SH-SY5Y (cell line): ENCODE data around the gene CEL.

Experiments used
- GATA2 ChIP-seq: IDR thresholded peaks from 2 replicates; pipeline ENCODE4 v1.6.1; 2011; ENCODE audit warnings: mild to moderate bottlenecking, low read depth, low read length
- GATA3 ChIP-seq: IDR thresholded peaks from 2 replicates; pipeline ENCODE4 v1.6.1; 2011; ENCODE audit warnings: low read depth, mild to moderate bottlenecking, low read length, moderate library complexity

Gene CEL

DNA sequence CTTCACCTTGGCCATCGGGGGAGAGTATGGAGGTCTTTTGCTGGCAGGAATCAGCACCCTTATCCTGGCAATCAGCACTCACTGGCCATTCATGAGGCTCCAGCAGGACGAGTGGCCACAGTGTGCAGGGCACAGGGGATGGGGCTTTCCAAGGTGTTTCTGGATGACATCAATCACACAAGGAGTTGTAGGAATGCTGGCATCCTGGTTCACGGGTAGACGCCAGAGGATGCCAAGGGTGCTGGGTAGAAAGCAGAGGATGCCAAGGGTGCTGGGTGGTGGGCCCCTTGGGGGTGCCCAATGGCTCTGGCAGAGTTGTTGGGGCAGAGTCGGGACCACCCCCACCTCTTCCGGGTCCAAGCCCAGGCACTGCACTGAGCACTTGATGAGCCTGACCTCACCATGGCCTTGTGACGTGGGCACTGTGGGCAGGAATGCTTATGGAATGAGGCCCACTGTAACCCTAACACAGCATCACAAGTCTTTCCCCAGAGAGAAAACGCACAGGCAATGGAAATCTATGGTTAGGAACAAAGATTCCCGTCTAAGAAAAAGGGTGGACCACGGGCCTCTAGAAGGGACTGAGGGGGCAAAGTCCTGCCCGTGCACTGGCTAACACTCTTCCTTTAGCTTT lies 29.1 kb downstream of the CEL start:
- TF ChIP-seq GATA2 = 0 out of 2 replicates have a peak, but pooled peaks have one; percentile 29
- TF ChIP-seq GATA3 = no peak

DNA sequence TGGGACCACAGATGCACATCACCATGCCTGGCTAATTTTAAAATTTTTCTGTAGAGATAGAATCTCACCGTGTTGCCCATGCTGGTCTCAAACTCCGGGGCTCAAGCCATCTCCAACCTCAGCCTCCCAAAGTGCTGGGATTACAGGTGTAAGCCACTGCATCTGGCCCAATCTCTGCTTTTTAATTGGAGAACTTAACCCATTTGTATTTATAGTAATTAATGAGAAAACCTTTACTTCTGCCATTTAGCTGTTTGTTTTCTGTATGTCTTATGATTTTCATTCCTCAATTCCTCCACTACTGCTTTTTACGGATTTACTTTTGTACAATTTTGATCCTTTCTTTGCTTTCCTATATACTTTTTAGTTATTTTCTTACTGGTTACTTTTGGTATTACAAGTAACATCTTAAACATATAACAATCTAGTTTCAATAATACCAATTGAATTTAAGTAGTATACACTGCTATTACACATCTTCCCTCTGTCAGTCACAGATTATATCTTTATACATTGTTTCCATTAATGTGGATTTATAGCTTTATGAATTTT lies 33.1 kb downstream of the CEL start:
- TF ChIP-seq GATA2 = no peak

DNA sequence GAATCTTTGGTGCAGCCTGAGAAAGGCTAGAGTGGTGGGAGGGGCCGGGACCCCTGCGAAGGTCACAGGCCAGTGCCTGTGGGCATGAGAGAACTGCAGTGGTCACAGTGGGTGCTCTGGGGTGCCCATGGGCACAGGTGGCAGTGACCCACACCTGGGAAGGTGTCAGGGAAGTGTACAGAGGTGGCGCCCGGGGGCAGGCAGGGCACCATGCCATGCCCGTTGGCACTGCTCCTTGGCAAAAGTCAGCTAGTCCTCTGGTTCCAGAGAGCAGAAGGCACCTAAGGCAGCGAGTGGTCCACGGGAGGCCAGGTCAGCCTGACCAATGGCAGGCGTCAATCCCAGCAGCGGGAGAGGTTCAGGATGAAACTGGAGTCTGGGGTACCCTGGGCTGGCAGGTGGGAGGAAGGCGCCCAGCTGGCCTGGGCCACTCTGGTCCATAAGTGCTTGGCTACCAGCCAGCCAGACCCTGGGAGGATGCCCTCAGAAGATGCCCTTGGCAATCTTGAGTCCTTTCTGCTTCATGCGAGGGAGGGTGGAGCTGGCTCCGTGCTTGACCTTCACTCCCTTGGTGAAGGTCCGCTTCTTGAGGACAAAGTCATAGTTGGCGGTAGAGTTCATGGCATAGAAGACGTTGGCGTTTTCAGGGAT lies 36.4 kb downstream of the CEL start:
- TF ChIP-seq GATA2 = no peak
- TF ChIP-seq GATA3 = no peak

DNA sequence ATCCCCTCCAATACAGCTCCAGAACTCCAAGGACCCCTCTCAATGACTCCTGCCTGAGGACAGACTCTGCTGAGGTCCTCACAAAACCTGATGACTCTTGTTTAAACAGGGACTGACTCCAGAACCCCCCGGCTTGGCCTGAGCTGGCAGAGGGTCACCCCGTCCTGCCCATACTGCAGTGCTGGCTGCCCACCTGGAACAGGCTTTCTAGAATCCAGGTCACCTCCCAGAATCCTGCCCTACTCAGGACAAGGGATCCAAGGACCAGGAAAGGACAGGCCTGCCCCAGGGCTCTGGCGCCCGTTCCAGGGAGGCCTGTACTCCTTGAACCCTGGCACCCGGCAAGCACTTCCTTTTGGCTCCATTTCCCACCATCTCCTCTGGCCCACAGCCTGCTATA lies 37.1 kb downstream of the CEL start:
- TF ChIP-seq GATA3 (no peak), GATA2 (no peak)

DNA sequence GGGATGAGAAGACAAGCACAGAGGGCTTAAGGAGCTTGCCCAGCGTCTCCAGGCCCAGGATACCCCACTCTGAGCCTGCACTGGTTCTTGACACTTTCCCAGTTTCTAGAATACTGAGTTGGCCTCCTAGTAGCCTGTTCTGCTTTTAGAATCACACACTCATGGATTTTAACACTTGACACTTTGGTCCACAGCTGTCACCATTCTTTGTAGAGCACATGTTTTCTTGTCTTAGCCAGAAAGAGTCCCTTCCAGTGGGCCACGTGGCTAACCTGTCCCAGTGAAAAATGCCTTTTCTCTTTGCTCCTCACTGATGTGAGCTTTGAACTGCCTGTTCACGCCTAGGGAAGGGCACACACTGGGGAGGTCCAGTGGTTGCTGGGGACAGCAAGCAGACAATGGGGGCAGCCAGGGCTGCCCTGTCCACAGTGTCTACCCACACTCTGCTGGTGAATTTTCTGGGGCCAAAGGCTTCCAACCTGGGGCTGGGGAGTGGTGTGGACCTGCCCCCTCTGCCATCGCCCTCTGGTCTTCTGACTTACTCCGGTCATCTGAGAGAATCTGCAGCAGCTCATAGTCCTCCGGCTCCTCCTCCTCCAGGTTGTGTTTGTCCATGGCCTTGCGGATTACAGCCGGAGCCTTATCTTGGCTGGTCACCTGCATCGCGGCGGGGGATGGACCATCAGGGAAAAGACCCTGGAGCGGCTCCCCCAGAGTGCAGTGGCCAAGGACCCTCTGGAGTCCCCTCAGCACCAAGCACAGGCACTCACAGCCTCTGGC lies 38.1 kb downstream of the CEL start:
- TF ChIP-seq GATA2 = no peak
- TF ChIP-seq GATA3 = no peak

DNA sequence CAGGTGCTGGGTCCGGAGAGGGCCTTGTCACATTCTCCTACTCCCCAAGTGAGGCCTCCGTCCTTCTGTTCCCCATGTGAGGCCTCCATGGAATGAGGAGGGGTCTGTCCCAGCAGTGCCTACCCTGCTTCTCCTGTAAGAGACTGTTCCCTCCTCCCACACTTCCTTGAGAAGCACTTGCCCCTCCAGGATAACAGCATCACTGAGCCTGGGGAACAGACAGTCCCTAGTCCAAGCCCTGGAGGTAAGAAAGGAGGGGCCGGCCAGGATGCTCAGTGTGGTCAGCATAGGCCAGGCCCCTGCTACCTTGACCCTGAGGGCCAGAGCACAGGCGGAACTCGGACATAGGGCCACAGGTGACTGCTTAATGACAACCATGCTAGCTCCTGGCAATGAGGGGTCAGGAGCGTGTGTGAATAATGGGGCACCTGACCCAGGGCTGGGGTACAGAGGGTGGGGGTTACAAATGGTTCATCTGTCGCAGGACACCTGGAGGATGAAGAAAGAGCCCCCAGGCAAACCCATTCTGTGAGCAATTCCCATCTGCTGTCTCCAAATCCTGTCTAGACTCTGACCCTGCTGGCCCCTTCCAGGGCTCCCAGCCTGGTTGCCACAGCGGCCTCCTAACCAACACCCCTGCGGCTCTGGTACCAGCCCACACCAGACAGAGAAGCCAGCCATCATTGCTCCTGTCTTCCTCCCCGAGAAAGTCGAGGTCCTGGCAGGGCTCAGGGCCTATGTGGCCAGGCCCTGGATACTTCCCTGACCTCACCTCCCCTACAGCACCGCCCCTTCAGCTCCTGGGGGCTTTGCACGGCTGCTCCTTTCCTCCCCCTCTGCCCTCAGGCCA lies 39.0 kb downstream of the CEL start:
- TF ChIP-seq GATA3 (no peak), GATA2 (no peak)

GRCh38 chr9:133101356-133102189 lies 39.8 kb downstream of the CEL start:
- TF ChIP-seq GATA3 (no peak), GATA2 (no peak)

GRCh38 chr9:133102190-133103021 lies 40.6 kb downstream of the CEL start:
- TF ChIP-seq GATA3 = no peak
- TF ChIP-seq GATA2 = no peak

DNA sequence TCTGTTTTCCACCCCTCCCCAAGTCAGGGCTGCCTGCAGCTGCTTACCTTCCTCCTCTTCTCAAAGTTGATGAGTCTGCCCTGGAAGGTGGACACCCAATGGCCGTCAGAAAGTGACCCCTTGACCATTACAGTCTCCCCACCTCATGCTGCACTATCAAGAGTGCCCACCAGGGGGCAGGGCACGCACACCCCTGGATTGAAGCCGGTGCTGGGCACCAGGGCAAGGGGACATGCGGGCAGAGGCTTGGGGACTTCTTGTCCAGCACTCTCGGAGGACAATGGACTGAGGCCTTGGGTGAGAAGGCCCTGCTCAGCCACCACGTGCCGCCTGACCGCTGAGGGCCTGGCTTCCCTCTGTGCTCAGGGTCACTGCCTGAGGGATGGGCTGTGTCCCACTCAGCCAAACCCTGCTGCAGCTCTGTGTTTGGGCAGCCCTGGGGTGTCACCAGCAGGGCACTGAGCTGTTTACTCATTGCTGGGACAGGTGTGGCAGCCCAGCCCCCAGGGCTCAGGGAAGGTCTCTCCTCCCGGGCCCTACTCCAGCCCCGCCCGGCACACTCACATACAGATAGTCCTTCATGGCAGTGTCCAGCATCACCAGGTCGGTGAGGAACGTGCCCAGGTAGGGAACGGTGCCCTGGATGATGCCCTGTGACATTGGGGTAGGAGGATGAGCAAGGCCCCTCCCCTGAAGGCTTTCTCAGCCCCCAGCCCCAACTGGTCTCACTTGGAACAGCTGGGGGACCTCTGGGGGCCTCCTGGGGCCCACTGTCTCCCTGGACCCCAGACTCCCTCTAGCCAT lies 41.6 kb downstream of the CEL start:
- TF ChIP-seq GATA2 = no peak
- no peak for TF ChIP-seq GATA3

DNA sequence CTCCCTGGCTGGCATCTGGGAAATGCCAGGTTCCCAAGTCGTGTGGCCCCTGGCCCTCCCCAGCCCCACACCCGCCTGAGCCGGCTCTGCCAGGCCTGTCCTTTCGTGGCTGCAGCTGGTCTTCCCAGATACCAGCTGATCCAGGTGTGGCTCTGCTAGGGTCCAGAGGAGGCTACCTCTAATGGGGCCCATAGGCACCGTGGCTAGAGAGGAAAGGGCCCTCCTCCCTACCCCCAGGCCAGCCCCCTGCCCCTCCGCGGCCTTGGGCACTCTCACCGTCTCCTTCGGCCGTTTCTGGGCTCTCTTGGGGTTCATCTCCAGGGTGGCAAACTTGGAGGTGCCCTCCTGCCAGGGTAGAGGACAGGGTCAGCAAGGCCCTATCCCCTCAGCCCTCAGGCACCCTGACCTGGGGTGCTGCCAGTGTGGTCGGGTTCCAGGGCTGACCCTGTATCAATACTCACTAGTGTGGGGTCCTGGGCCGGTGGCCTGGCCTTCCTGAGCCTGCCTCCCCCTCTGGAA lies 42.3 kb downstream of the CEL start:
- TF ChIP-seq GATA2 (no peak), GATA3 (no peak)

DNA sequence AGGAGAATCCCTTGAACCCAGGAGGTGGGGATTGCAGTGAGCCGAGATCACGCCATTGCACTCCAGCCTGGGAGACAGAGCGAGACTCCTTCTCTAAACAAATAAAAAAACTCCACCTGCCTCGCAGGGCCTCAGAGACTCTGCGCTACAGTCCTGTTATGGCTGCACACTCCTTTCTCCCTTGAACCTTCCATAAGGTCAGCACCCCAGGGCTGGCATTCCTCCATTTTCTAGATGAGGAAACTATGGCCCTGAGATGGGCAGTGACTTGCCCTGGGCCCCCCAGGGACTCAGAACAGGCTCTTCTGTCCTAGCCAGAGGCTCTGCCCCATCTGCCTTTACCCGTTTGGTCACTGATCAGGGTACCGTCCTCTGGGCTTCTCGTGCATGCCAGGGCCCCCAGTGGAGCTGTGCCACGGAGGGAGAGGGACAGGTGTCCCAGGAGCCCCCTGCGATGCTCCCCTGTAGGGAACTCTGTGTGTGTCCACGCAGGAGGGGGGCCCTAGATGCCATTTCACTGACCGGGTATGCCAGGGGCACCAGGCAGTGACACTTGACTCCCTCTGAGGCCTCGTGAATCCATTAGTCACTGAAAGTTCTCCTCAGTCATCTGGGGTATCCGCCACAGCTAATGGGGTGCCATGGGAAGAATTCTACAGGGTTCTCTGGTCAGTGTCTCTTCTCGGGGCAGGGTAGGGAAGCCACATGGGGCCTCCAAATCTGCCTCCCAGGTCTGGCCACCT lies 43.1 kb downstream of the CEL start:
- no peak for TF ChIP-seq GATA2
- TF ChIP-seq GATA3 = no peak
